Measurements from ENCODE around the gene TAC3.

DNA sequence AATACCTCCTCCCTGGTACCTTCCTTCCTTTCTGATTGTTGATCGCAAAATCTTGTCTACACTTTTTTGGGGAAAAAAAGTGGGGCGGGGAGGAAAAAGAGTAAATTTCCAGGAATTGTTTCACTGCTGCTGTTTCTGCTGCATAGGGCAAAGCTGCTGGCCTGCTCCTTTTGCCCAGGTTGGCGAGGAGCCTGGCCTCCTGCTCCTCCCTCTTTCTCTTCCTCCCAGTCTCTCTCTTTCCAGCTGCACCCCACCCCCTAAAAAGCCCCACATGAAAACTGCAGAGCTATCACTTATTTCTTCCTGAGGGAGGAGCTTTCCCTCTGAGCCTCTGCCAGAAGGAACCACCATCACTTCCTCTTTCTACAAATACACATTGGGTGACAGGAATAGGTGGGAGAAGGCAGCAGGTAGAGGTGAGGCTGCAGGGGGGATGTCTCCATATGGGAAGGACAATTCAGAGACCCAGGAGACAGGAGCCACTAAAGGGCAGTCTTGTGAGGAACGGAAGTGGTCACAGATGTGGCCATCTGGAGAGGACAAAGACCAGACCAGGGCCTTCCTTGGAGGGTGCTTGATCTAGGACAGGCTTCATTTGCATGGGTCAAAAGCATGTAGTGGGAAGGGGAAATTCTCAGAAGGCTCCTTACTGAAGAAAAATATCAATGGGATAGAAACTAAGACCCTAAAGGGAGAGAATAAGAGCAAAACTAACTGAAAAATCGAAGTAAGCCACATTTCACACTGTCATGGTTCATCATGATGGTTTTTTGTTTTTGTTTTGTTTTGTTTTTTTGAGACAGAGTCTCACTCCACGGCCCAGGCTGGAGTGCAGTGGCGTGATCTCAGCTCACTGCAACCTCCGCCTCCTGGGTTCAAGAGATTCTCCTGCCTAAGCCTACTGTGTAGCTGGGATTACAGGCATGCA lies 24.7 kb downstream of the TAC3 start:
- TF ChIP-seq, protein P1, sequence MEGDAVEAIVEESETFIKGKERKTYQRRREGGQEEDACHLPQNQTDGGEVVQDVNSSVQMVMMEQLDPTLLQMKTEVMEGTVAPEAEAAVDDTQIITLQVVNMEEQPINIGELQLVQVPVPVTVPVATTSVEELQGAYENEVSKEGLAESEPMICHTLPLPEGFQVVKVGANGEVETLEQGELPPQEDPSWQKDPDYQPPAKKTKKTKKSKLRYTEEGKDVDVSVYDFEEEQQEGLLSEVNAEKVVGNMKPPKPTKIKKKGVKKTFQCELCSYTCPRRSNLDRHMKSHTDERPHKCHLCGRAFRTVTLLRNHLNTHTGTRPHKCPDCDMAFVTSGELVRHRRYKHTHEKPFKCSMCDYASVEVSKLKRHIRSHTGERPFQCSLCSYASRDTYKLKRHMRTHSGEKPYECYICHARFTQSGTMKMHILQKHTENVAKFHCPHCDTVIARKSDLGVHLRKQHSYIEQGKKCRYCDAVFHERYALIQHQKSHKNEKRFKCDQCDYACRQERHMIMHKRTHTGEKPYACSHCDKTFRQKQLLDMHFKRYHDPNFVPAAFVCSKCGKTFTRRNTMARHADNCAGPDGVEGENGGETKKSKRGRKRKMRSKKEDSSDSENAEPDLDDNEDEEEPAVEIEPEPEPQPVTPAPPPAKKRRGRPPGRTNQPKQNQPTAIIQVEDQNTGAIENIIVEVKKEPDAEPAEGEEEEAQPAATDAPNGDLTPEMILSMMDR (conservative IDR thresholded peaks at IDR 0.05; ENCODE audit: low read depth, low read length) = no peak
- TF ChIP-seq EZH2 (IDR thresholded peaks at IDR 0.05; ENCODE audit: low read length, unreplicated experiment) = no peak
